GM23338 (cell line): ENCODE measurements around the gene TUBG2. TPM values are rescaled to one million over a fixed set of nuclear protein-coding genes. Genes with fewer than 3 reads are reported as not detected.

Experiments
- ATAC-seq: fragments of 200-7000 bp; cut with Tn5 transposase; 3 replicates; pipeline ENCODE4 v1.9.1; 2020
- DNase-seq: peaks from one replicate; pipeline ENCODE4 v3.0.0-alpha.2; 2015; ENCODE audit warnings: low spot score
- H2AFZ ChIP-seq: fragments of 200-600 bp; sonication (generic); 2 replicates; pipeline ENCODE4 v1.8.0; 2016; ENCODE audit warnings: antibody characterized with exemption, mild to moderate bottlenecking, moderate library complexity
- H3F3A ChIP-seq: fragments of 200-600 bp; sonication (generic); replicated peaks from 2 replicates; pipeline ENCODE4 v1.8.0; 2017; ENCODE audit warnings: antibody characterized with exemption, mixed run types, low read depth
- H3K27ac ChIP-seq: fragments of 200-600 bp; sonication (generic); 2 replicates; pipeline ENCODE4 v1.6.1; 2016; ENCODE audit warnings: low read depth
- H3K27me3 ChIP-seq: fragments of 200-600 bp; sonication (generic); 2 replicates; pipeline ENCODE4 v1.8.0; 2016; ENCODE audit warnings: mild to moderate bottlenecking, mixed run types, moderate library complexity; ENCODE audit not compliant: insufficient read depth
- H3K36me3 ChIP-seq: fragments of 200-600 bp; sonication (generic); 2 replicates; pipeline ENCODE4 v1.8.0; 2016; ENCODE audit warnings: mild to moderate bottlenecking; ENCODE audit not compliant: insufficient read depth
- H3K4me1 ChIP-seq: fragments of 200-600 bp; sonication (generic); 2 replicates; pipeline ENCODE4 v1.8.0; 2016; ENCODE audit warnings: mild to moderate bottlenecking, moderate library complexity; ENCODE audit not compliant: insufficient read depth
- H3K4me2 ChIP-seq: fragments of 200-600 bp; sonication (generic); 2 replicates; pipeline ENCODE4 v1.7.1; 2017; ENCODE audit warnings: mixed run types
- H3K4me3 ChIP-seq: fragments of 200-600 bp; sonication (generic); 2 replicates; pipeline ENCODE4 v1.6.1; 2016; ENCODE audit warnings: mixed run types
- H3K79me2 ChIP-seq: fragments of 200-600 bp; sonication (generic); replicated peaks from 2 replicates; pipeline ENCODE4 v1.8.0; 2017; ENCODE audit warnings: mild to moderate bottlenecking; ENCODE audit not compliant: insufficient read depth
- H3K9me2 ChIP-seq: fragments of 200-600 bp; sonication (generic); 2 replicates; pipeline ENCODE4 v1.8.0; 2017; ENCODE audit not compliant: insufficient read depth
- H4K20me1 ChIP-seq: fragments of 200-600 bp; sonication (generic); replicated peaks from 2 replicates; pipeline ENCODE4 v1.8.0; 2017; ENCODE audit warnings: mild to moderate bottlenecking; ENCODE audit not compliant: insufficient read depth
- H3K27ac Mint-ChIP-seq: 2 replicates; pipeline ENCODE4 v1.8.0; 2020; ENCODE audit warnings: inconsistent platforms, mild to moderate bottlenecking, moderate library complexity, mixed read lengths
- H3K27me3 Mint-ChIP-seq: 3 replicates; pipeline ENCODE4 v1.8.0; 2022; ENCODE audit warnings: low read depth, mild to moderate bottlenecking, moderate library complexity, mixed read lengths, inconsistent platforms; ENCODE audit not compliant: insufficient read depth, poor library complexity
- H3K36me3 Mint-ChIP-seq: 3 replicates; pipeline ENCODE4 v1.8.0; 2021; ENCODE audit warnings: low read depth, mild to moderate bottlenecking, inconsistent platforms, moderate library complexity, mixed read lengths
- H3K4me1 Mint-ChIP-seq: 3 replicates; pipeline ENCODE4 v1.8.0; 2020; ENCODE audit warnings: mild to moderate bottlenecking, inconsistent platforms, mixed read lengths
- H3K4me3 Mint-ChIP-seq: 3 replicates; pipeline ENCODE4 v1.8.0; 2021; ENCODE audit warnings: moderate library complexity, mild to moderate bottlenecking, inconsistent platforms, mixed read lengths
- H3K9me3 Mint-ChIP-seq: 3 replicates; pipeline ENCODE4 v1.8.0; 2020; ENCODE audit warnings: moderate library complexity, mild to moderate bottlenecking, inconsistent platforms, mixed read lengths
- CREB1 ChIP-seq: fragments of 250-450 bp; sonication (Bioruptor Pico); IDR thresholded peaks from 2 replicates; pipeline ENCODE4 v1.5.0; 2020; ENCODE audit warnings: low read depth, mild to moderate bottlenecking, moderate library complexity
- POLR2AphosphoS5 ChIP-seq: IDR thresholded peaks from 2 replicates; pipeline ENCODE4 v1.6.1; 2016; ENCODE audit warnings: antibody characterized with exemption, low read depth
- ZNF114 ChIP-seq: fragments of 250-450 bp; sonication (Bioruptor Pico); IDR thresholded peaks from 2 replicates; pipeline ENCODE4 v1.5.0; 2020; ENCODE audit warnings: mild to moderate bottlenecking, moderate library complexity
- polyA plus RNA-seq: library from polyadenylated mRNA; unstranded; fragments of >200 nt; fragmentation: Nextera tagmentation; extraction: Ambion mirVana; gene quantifications from 2 replicates; pipeline ENCODE4 v1.2.1, GENCODE V29; 2016
- total RNA-seq: library from RNA; depleted of rRNA; stranded (reverse); fragments of >200 nt; shearing (Covaris generic); gene quantifications from 2 replicates; pipeline ENCODE4 v1.2.3, GENCODE V29; 2014
- TF ChIP-seq, protein P1 (sequence below), 2 experiments: fragments of 200-600 bp in 1 of 2; sonication (generic) in 1 of 2; conservative IDR thresholded peaks; 2 replicates each; pipeline versions ENCODE4 v1.5.1 to v1.6.1; 2016 to 2017; ENCODE audit warnings: antibody characterized with exemption in 2 of 2, low read depth in 2 of 2, mild to moderate bottlenecking in 2 of 2, moderate library complexity in 1 of 2

The TUBG2 gene
- total and polyA plus RNA-seq, 2 experiments from 2014 or later = 18.2 to 19.0 TPM

DNA sequence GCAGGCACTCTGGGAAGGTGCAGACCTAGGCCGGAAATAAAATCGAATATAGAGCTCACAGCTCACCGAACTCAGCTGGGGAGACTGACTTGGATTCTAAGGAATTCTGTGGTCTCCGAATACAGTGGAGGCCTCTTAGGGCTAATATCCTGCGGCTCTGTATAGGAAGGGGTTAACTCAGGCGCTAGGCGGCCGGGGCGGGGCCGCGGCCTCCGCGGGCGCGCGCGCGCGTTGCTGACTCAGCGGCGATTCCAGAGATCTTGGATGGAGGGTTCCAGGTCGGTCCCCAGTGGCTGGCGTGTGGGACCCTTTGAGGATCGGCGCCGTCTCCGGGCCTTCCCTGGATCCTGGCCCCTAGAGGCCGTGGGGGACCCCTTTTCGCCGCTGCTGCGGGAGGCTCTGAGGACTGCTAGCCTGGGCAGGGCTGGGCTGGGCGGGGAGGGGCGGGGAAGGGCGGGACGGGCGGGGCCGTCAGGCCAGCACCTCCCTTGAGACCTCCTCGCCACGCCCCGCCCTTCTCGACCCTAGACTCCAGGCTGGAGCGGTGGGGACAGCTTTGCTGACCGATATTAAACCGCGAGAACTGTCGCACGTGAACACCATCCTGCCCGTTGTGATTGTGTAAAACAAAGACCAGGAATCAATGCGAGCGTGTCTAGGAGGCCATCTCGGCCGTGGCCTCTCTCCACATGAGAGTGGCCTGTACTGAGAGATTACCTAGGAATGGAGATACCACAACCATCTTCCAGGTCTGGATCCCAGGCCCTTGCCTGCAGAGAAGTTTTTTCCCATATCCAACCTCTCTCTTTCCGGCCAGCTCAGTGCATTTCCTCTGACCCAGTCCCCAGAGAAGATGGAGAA lies 19.1 kb downstream of the TUBG2 start:
- DNase-seq = peak; percentile 96
- no peaks in the 10 kb centered on the region for H3K36me3 ChIP-seq
- H3F3A ChIP-seq = peaks cover 34% of the 10 kb centered on the region
- peaks cover 41% of the 10 kb centered on the region for H3K4me1 Mint-ChIP-seq
- H3K9me2 ChIP-seq = no peaks in the 10 kb centered on the region
- H3K79me2 ChIP-seq = peaks cover 7% of the 10 kb centered on the region; the same call in 1 of the 2 replicates
- peak overlapping the region; percentile 90 for H3K27ac ChIP-seq
- peaks cover 3% of the 10 kb centered on the region; the same call in 1 of the 3 replicates for H3K9me3 Mint-ChIP-seq
- TF ChIP-seq CREB1 (CRISPR knock-in tag) (peak; percentile 45; the same call in 1 of the 2 replicates), POLR2AphosphoS5 (peak; percentile 80), ZNF114 (CRISPR knock-in tag) (no peak)
- H3K4me2 ChIP-seq = peak overlapping the region; percentile 86
- H2AFZ ChIP-seq = no peak overlapping the region
- H3K27ac Mint-ChIP-seq = peak overlapping the region; percentile 99
- peaks cover 41% of the 10 kb centered on the region for H3K4me1 ChIP-seq
- H3K36me3 Mint-ChIP-seq = peaks cover 2% of the 10 kb centered on the region; the same call in 1 of the 3 replicates
- peaks cover 65% of the 10 kb centered on the region for H3K27me3 ChIP-seq
- H3K4me3 Mint-ChIP-seq = peak overlapping the region; percentile 86
- H3K4me3 ChIP-seq = peak overlapping the region; percentile 65
- H3K27me3 Mint-ChIP-seq = peaks cover 60% of the 10 kb centered on the region
- ATAC-seq = peak; percentile 10
- no peaks in the 10 kb centered on the region for H4K20me1 ChIP-seq

DNA sequence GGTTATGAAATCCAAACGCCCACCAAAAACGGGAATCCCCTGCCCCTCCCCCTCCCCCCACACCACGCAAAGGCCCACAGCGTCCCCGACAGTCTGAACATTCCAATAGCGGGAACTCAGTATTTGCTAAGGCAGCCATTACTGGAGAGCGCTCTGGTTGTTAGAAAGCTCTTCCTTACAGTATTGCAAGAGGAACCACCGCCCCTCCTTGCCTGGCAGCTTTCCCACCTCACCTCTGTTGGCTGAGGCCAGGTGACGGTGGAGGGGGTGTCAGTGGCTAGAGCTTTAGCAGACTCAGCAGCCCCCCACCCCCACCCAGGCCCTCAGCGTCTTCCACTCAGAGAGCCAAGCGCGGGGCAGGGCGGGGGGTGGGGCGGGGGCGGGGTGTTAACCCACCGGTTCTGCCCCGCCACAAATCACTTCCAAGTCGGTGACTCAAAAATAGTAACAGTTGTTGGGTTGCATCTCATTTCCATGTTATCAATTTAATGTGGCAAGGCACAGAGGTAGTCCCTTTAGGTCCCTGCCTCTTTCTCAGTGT lies 19.9 kb downstream of the TUBG2 start:
- H3K9me3 Mint-ChIP-seq = peaks cover 3% of the 10 kb centered on the region; the same call in 1 of the 3 replicates
- no peaks in the 10 kb centered on the region for H3K36me3 ChIP-seq
- peaks cover 7% of the 10 kb centered on the region; the same call in 1 of the 2 replicates for H3K79me2 ChIP-seq
- H3K4me2 ChIP-seq = peak overlapping the region; percentile 86
- H3K27ac Mint-ChIP-seq = peak overlapping the region; percentile 99; the same call in 1 of the 2 replicates
- ATAC-seq = peak; percentile 0; the same call in 2 of the 3 replicates
- peaks cover 65% of the 10 kb centered on the region for H3K27me3 ChIP-seq
- no peaks in the 10 kb centered on the region for H3K9me2 ChIP-seq
- H3K4me1 Mint-ChIP-seq = peaks cover 49% of the 10 kb centered on the region
- peak overlapping the region; percentile 65 for H3K4me3 ChIP-seq
- peak overlapping the region; percentile 86 for H3K27ac ChIP-seq
- no peaks in the 10 kb centered on the region for H4K20me1 ChIP-seq
- H3K4me3 Mint-ChIP-seq = peak overlapping the region; percentile 86
- peaks cover 3% of the 10 kb centered on the region; the same call in 1 of the 3 replicates for H3K36me3 Mint-ChIP-seq
- TF ChIP-seq ZNF114 (CRISPR knock-in tag) = no peak
- TF ChIP-seq, protein P1, sequence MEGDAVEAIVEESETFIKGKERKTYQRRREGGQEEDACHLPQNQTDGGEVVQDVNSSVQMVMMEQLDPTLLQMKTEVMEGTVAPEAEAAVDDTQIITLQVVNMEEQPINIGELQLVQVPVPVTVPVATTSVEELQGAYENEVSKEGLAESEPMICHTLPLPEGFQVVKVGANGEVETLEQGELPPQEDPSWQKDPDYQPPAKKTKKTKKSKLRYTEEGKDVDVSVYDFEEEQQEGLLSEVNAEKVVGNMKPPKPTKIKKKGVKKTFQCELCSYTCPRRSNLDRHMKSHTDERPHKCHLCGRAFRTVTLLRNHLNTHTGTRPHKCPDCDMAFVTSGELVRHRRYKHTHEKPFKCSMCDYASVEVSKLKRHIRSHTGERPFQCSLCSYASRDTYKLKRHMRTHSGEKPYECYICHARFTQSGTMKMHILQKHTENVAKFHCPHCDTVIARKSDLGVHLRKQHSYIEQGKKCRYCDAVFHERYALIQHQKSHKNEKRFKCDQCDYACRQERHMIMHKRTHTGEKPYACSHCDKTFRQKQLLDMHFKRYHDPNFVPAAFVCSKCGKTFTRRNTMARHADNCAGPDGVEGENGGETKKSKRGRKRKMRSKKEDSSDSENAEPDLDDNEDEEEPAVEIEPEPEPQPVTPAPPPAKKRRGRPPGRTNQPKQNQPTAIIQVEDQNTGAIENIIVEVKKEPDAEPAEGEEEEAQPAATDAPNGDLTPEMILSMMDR (conservative IDR thresholded peaks at IDR 0.05; ENCODE audit: low read depth in 2 of 2) = 0 out of 4 replicates have a peak, but pooled peaks of 1 of the 2 experiments have one; percentile 20
- H3K27me3 Mint-ChIP-seq = peaks cover 61% of the 10 kb centered on the region
- DNase-seq = peak; percentile 67
- peaks cover 44% of the 10 kb centered on the region for H3K4me1 ChIP-seq
- H2AFZ ChIP-seq = peak overlapping the region; percentile 94
- peaks cover 35% of the 10 kb centered on the region for H3F3A ChIP-seq
